Activated naive CD4-positive, alpha-beta T cell treated with anti-CD3 and anti-CD28 coated beads, Interleukin-2, amount 50 U/mL, for 24 hours (primary cell): ENCODE results near the gene SLC26A1.
"Not testable (repeated sequence)": the region's sequence is repeated elsewhere in the genome, so short reads cannot be mapped to it uniquely, and the experiment has no call there.

Source experiments
- H3K27ac Mint-ChIP-seq: one replicate; pipeline ENCODE4 v1.8.0; 2021; ENCODE audit warnings: mild to moderate bottlenecking, mixed read lengths
- H3K27me3 Mint-ChIP-seq: one replicate; pipeline ENCODE4 v1.8.0; 2021; ENCODE audit warnings: mixed read lengths
- H3K36me3 Mint-ChIP-seq: one replicate; pipeline ENCODE4 v1.8.0; 2021; ENCODE audit warnings: mixed read lengths
- H3K4me1 Mint-ChIP-seq: one replicate; pipeline ENCODE4 v1.8.0; 2021; ENCODE audit warnings: mixed read lengths
- H3K4me3 Mint-ChIP-seq: one replicate; pipeline ENCODE4 v1.8.0; 2021; ENCODE audit warnings: mild to moderate bottlenecking, mixed read lengths
- H3K9me3 Mint-ChIP-seq: one replicate; pipeline ENCODE4 v1.8.0; 2021; ENCODE audit warnings: mixed read lengths

SLC26A1 gene

GRCh38 chr4:1010395-1011021, 17.3 kb upstream of the SLC26A1 start:
- no peaks in the 10 kb centered on the region for H3K9me3 Mint-ChIP-seq
- peaks cover 12% of the 10 kb centered on the region for H3K4me1 Mint-ChIP-seq
- H3K4me3 Mint-ChIP-seq: peak overlapping the region; percentile 88
- no peaks in the 10 kb centered on the region for H3K36me3 Mint-ChIP-seq
- H3K27ac Mint-ChIP-seq: peak overlapping the region; percentile 72
- peaks cover 23% of the 10 kb centered on the region for H3K27me3 Mint-ChIP-seq

- Mint-ChIP-seq H3K4me1 (peaks cover 12% of the 10 kb centered on the region), H3K36me3 (no peaks in the 10 kb centered on the region), H3K27ac (no peak overlapping the region), H3K27me3 (peaks cover 24% of the 10 kb centered on the region), H3K9me3 (no peaks in the 10 kb centered on the region), H3K4me3 (peak overlapping the region; percentile 88)
Observed at GRCh38 chr4:1009542-1010394, 16.6 kb upstream of the SLC26A1 start.

- Mint-ChIP-seq H3K9me3 (no peaks in the 10 kb centered on the region), H3K4me1 (peaks cover 10% of the 10 kb centered on the region), H3K27ac (no peak overlapping the region), H3K4me3 (peak overlapping the region; percentile 77), H3K36me3 (no peaks in the 10 kb centered on the region), H3K27me3 (peaks cover 27% of the 10 kb centered on the region)
Observed at GRCh38 chr4:1008840-1009541, 15.8 kb upstream of the SLC26A1 start.

GRCh38 chr4:1006856-1007255, 13.7 kb upstream of the SLC26A1 start:
- Mint-ChIP-seq H3K4me3 (no peak overlapping the region), H3K36me3 (no peaks in the 10 kb centered on the region), H3K9me3 (no peaks in the 10 kb centered on the region), H3K27ac (no peak overlapping the region), H3K27me3 (peaks cover 31% of the 10 kb centered on the region), H3K4me1 (peaks cover 5% of the 10 kb centered on the region)

- Mint-ChIP-seq H3K9me3 (no peaks in the 10 kb centered on the region), H3K4me1 (no peaks in the 10 kb centered on the region), H3K27me3 (peaks cover 34% of the 10 kb centered on the region), H3K27ac (no peak overlapping the region), H3K36me3 (no peaks in the 10 kb centered on the region), H3K4me3 (no peak overlapping the region)
Observed at GRCh38 chr4:1004557-1005485, 11.6 kb upstream of the SLC26A1 start.

- H3K4me1 Mint-ChIP-seq: peaks cover 3% of the 10 kb centered on the region
- H3K4me3 Mint-ChIP-seq: no peak overlapping the region
- H3K9me3 Mint-ChIP-seq: no peaks in the 10 kb centered on the region
- no peaks in the 10 kb centered on the region for H3K36me3 Mint-ChIP-seq
- H3K27ac Mint-ChIP-seq: no peak overlapping the region
- H3K27me3 Mint-ChIP-seq: peaks cover 36% of the 10 kb centered on the region
Observed at GRCh38 chr4:1004071-1004418, 10.8 kb upstream of the SLC26A1 start.

- Mint-ChIP-seq H3K27ac (no peak overlapping the region), H3K4me3 (no peak overlapping the region), H3K36me3 (no peaks in the 10 kb centered on the region), H3K9me3 (no peaks in the 10 kb centered on the region), H3K27me3 (peaks cover 34% of the 10 kb centered on the region), H3K4me1 (peaks cover 5% of the 10 kb centered on the region)
Observed at GRCh38 chr4:1003271-1004070, 10.3 kb upstream of the SLC26A1 start.

- Mint-ChIP-seq H3K9me3 (no peaks in the 10 kb centered on the region), H3K4me3 (no peak overlapping the region), H3K4me1 (peaks cover 12% of the 10 kb centered on the region), H3K36me3 (no peaks in the 10 kb centered on the region), H3K27me3 (peaks cover 31% of the 10 kb centered on the region), H3K27ac (no peak overlapping the region)
Observed at GRCh38 chr4:1002631-1003251, 9.5 kb upstream of the SLC26A1 start.

- Mint-ChIP-seq H3K27ac (no peak overlapping the region), H3K27me3 (peaks cover 29% of the 10 kb centered on the region), H3K9me3 (no peaks in the 10 kb centered on the region), H3K36me3 (no peaks in the 10 kb centered on the region), H3K4me3 (no peak overlapping the region), H3K4me1 (peaks cover 13% of the 10 kb centered on the region)
Observed at GRCh38 chr4:1002131-1002630, 9.0 kb upstream of the SLC26A1 start.

GRCh38 chr4:1001561-1002130, 8.4 kb upstream of the SLC26A1 start:
- Mint-ChIP-seq H3K27ac (no peak overlapping the region), H3K4me1 (peaks cover 13% of the 10 kb centered on the region), H3K4me3 (no peak overlapping the region), H3K9me3 (no peaks in the 10 kb centered on the region), H3K36me3 (no peaks in the 10 kb centered on the region), H3K27me3 (peaks cover 24% of the 10 kb centered on the region)

- no peak overlapping the region for H3K27ac Mint-ChIP-seq
- peaks cover 13% of the 10 kb centered on the region for H3K4me1 Mint-ChIP-seq
- H3K9me3 Mint-ChIP-seq: no peaks in the 10 kb centered on the region
- no peak overlapping the region for H3K4me3 Mint-ChIP-seq
- H3K27me3 Mint-ChIP-seq: peaks cover 21% of the 10 kb centered on the region
- H3K36me3 Mint-ChIP-seq: no peaks in the 10 kb centered on the region
Observed at GRCh38 chr4:1000686-1001260, 7.6 kb upstream of the SLC26A1 start.

- H3K27me3 Mint-ChIP-seq: peaks cover 18% of the 10 kb centered on the region
- peaks cover 13% of the 10 kb centered on the region for H3K4me1 Mint-ChIP-seq
- no peak overlapping the region for H3K4me3 Mint-ChIP-seq
- no peaks in the 10 kb centered on the region for H3K36me3 Mint-ChIP-seq
- no peak overlapping the region for H3K27ac Mint-ChIP-seq
- no peaks in the 10 kb centered on the region for H3K9me3 Mint-ChIP-seq
Observed at GRCh38 chr4:999882-1000425, 6.8 kb upstream of the SLC26A1 start.

- H3K9me3 Mint-ChIP-seq, H3K36me3 Mint-ChIP-seq, H3K4me3 Mint-ChIP-seq: not testable (repeated sequence)
- Mint-ChIP-seq H3K27ac (peak overlapping the region; percentile 35), H3K27me3 (peaks cover 14% of the 10 kb centered on the region), H3K4me1 (peaks cover 13% of the 10 kb centered on the region)
Observed at GRCh38 chr4:999240-999863, 6.1 kb upstream of the SLC26A1 start.
